DOHH2 (cell line): ENCODE data around the gene HOXA10.

Experiments used
- H3F3A ChIP-seq: fragments of 200-600 bp; sonication (generic), shearing (Covaris generic); 2 replicates; pipeline ENCODE4 v1.6.0; 2016; ENCODE audit warnings: antibody characterized with exemption, mild to moderate bottlenecking; ENCODE audit not compliant: control insufficient read depth, insufficient read depth
- H3K27ac ChIP-seq: fragments of 200-600 bp; sonication (generic); 2 replicates; pipeline ENCODE4 v1.5.1; 2014; ENCODE audit warnings: low read depth, mild to moderate bottlenecking, low read length, moderate library complexity
- H3K27me3 ChIP-seq: fragments of 200-600 bp; sonication (generic); 2 replicates; pipeline ENCODE4 v1.6.1; 2014; ENCODE audit warnings: mild to moderate bottlenecking, low read length, mixed read lengths; ENCODE audit not compliant: control insufficient read depth
- H3K36me3 ChIP-seq: fragments of 200-600 bp; sonication (generic); 2 replicates; pipeline ENCODE4 v1.6.1; 2014; ENCODE audit warnings: mild to moderate bottlenecking, low read length, moderate library complexity, mixed read lengths; ENCODE audit not compliant: control insufficient read depth
- H3K4me1 ChIP-seq: fragments of 200-600 bp; sonication (generic); 2 replicates; pipeline ENCODE4 v1.6.1; 2014; ENCODE audit warnings: mild to moderate bottlenecking, low read length, mixed read lengths; ENCODE audit not compliant: control insufficient read depth
- H3K4me2 ChIP-seq: fragments of 200-600 bp; sonication (generic); 2 replicates; pipeline ENCODE4 v1.6.0; 2014; ENCODE audit warnings: mild to moderate bottlenecking, low read length, moderate library complexity
- H3K4me3 ChIP-seq: fragments of 200-600 bp; sonication (generic); 2 replicates; pipeline ENCODE4 v1.5.1; 2014; ENCODE audit warnings: mild to moderate bottlenecking, low read length, mixed read lengths
- H3K79me2 ChIP-seq: fragments of 200-600 bp; sonication (generic); 2 replicates; pipeline ENCODE4 v1.6.1; 2014; ENCODE audit warnings: mild to moderate bottlenecking, low read length, mixed read lengths; ENCODE audit not compliant: control insufficient read depth
- H3K9me2 ChIP-seq: fragments of 200-600 bp; sonication (generic); replicated peaks from 2 replicates; pipeline ENCODE4 v1.6.1; 2014; ENCODE audit warnings: mild to moderate bottlenecking, low read length, mixed read lengths; ENCODE audit not compliant: control insufficient read depth
- H3K9me3 ChIP-seq: fragments of 200-600 bp; sonication (generic); 2 replicates; pipeline ENCODE4 v1.6.1; 2014; ENCODE audit warnings: antibody characterized with exemption, low read length, mixed read lengths; ENCODE audit not compliant: control insufficient read depth, insufficient read depth
- H4K20me1 ChIP-seq: fragments of 200-600 bp; sonication (generic); 2 replicates; pipeline ENCODE4 v1.6.0; 2014; ENCODE audit warnings: low read depth, mild to moderate bottlenecking, antibody characterized with exemption, low read length, moderate library complexity; ENCODE audit not compliant: control insufficient read depth, insufficient read depth
- EZH2phosphoT487 ChIP-seq: fragments of 200-600 bp; sonication (generic); IDR thresholded peaks from 2 replicates; pipeline ENCODE4 v1.6.1; 2017; ENCODE audit warnings: borderline replicate concordance, mild to moderate bottlenecking, antibody characterized with exemption, low read length, moderate library complexity, mixed read lengths
- TF ChIP-seq, protein P1 (sequence below): fragments of 200-600 bp; sonication (generic); IDR thresholded peaks from one replicate; pipeline ENCODE4 v1.5.1; 2014; ENCODE audit warnings: antibody characterized with exemption, mild to moderate bottlenecking, low read depth, low read length; ENCODE audit not compliant: poor library complexity, severe bottlenecking

HOXA10 gene

DNA sequence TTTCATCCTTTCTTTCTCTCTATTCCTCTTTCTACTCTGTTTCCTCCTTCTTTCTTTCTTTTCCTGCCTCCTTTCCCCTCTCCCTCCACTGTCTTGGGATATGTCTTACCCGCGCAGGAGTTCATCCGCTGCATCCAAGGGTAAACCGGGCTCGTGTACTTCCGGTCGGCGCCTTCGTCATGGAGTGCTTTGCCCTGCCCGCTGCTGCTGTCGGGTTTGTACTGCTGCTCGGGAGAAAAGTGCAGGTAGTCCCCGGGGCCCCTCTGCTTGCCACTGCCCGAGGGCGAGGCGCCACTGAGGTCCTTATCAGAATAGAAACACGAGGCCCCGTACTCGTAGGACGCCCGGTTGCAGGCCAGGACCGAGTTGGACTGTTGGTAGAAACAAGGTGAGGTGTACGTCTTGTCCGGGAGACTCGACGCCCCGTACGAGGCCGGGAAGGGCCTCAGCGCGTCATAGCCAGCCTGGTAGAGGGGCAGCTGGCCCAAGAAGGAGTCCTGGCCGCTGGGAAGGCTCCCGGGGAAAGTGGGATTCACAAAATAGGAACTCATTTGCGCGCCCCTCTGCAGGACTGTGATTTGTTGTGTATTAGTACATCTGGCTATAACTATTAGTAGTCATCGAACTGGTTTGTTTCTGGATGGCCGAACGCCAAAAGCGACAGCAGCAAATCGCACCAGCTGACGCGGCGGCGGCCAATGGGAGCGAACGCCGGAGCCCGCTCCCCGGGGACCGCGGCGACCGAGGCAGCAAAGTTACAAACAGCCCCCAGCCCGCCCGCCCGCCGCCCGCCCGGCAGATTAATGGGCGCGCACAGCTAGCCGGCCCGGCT lies 26.7 kb downstream of the HOXA10 start, which contains the start of gene HOXA6:
Gene HOXA6, minus strand, starts transcription at position 576 of the 832 bp plus-strand sequence. Its CDS starts 25 bp downstream, at position 551.
- Histone ChIP-seq H3K36me3 (no peaks in the 10 kb centered on the region), H3K27ac (no peak within 1 kb of the TSS), H3K4me2 (peak within 1 kb of the TSS; percentile 94), H3K9me3 (no peaks in the 10 kb centered on the region), H4K20me1 (no peaks in the 10 kb centered on the region), H3K79me2 (no peaks in the 10 kb centered on the region), H3F3A (no peaks in the 10 kb centered on the region), H3K4me3 (peak within 1 kb of the TSS; percentile 77), H3K4me1 (peaks cover 51% of the 10 kb centered on the region), H3K27me3 (peaks cover 50% of the 10 kb centered on the region), H3K9me2 (no peaks in the 10 kb centered on the region)
- TF ChIP-seq EZH2phosphoT487: 0 out of 2 replicates have a peak, but pooled peaks have one; percentile 46
- TF ChIP-seq, protein P1, sequence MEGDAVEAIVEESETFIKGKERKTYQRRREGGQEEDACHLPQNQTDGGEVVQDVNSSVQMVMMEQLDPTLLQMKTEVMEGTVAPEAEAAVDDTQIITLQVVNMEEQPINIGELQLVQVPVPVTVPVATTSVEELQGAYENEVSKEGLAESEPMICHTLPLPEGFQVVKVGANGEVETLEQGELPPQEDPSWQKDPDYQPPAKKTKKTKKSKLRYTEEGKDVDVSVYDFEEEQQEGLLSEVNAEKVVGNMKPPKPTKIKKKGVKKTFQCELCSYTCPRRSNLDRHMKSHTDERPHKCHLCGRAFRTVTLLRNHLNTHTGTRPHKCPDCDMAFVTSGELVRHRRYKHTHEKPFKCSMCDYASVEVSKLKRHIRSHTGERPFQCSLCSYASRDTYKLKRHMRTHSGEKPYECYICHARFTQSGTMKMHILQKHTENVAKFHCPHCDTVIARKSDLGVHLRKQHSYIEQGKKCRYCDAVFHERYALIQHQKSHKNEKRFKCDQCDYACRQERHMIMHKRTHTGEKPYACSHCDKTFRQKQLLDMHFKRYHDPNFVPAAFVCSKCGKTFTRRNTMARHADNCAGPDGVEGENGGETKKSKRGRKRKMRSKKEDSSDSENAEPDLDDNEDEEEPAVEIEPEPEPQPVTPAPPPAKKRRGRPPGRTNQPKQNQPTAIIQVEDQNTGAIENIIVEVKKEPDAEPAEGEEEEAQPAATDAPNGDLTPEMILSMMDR: no peak

DNA sequence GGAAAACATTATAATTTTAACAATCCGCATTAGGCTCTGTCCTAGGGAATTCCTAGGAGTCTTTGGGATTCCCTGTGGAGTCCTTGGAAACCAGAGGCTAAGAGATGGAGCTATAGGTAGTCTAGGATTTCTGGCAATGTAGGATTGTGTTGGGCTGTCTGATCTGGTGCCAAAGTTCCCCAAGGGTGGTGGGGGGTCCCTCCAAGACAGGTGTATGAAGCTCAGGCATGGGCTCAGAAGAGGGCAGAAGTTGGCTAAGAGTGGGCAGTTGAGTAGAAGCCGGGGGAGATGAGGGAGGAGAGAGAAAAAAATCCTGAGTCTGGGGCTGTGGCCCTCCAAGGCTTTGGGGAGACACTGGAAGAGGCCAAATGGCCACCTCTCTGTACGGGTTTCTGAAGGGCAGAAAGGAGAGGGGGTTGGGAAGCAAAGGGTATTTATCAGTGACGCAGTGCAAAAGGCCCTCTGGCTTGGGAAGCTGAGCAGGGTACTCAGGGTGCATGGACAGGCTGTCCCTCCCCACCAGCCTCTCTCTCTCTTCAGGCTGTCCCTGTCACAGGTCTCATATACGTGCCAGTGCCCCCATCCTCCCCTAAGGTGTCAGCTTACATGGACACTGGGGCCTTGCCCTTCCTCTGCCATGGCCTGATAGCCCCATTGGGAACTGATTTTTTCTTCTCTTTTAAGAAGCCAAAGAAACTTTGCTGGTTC lies 27.5 kb downstream of the HOXA10 start:
- no peaks in the 10 kb centered on the region for H3F3A ChIP-seq
- peaks cover 43% of the 10 kb centered on the region for H3K4me1 ChIP-seq
- H3K27me3 ChIP-seq: peaks cover 45% of the 10 kb centered on the region
- H3K36me3 ChIP-seq: no peaks in the 10 kb centered on the region
- H3K4me2 ChIP-seq: no peak overlapping the region
- no peak overlapping the region for H3K4me3 ChIP-seq
- no peaks in the 10 kb centered on the region for H3K9me2 ChIP-seq
- H4K20me1 ChIP-seq: no peaks in the 10 kb centered on the region
- no peaks in the 10 kb centered on the region for H3K9me3 ChIP-seq
- H3K27ac ChIP-seq: no peak overlapping the region
- no peak for TF ChIP-seq EZH2phosphoT487
- TF ChIP-seq, protein P1: no peak
- H3K79me2 ChIP-seq: no peaks in the 10 kb centered on the region

DNA sequence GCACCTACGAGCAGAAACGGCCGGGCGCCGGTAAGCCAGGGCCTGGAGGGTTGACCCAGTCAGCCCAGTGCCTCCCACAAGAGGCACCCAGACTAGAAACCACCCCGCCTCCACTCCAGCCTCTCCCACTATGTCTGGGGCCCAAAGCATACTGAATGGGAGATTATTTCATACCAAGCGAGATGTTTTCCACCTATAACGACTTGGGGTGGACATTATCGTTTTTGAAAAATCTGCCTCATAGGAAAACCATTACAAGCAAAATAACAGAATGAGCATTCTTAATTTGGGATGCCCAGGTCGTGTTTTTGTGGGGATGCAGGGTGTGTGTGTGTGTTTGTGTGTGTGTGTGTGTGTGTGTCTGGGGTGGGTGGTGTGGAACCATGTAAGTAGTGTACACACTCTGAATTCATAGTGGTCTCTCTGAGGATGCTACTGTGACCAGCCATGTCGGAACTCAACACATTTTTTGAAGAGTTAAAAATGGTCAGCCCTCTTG lies 28.2 kb downstream of the HOXA10 start:
- Histone ChIP-seq H3K4me2 (no peak overlapping the region), H3K4me1 (peaks cover 36% of the 10 kb centered on the region), H3K36me3 (no peaks in the 10 kb centered on the region), H3K27me3 (peaks cover 38% of the 10 kb centered on the region), H4K20me1 (no peaks in the 10 kb centered on the region), H3K9me3 (no peaks in the 10 kb centered on the region), H3K79me2 (no peaks in the 10 kb centered on the region), H3F3A (no peaks in the 10 kb centered on the region), H3K4me3 (no peak overlapping the region), H3K27ac (no peak overlapping the region), H3K9me2 (no peaks in the 10 kb centered on the region)
- TF ChIP-seq, protein P1: no peak
- no peak for TF ChIP-seq EZH2phosphoT487
